ENCODE results near the gene ECE1.

- TF ChIP-seq POLR2A (IDR thresholded peaks at IDR 0.05) (no peak), CTCF (IDR thresholded peaks at IDR 0.05) (no peak)
Observed at GRCh38 chr1:21284206-21285054, 5.8 kb downstream of the ECE1 start.

All from ovary (tissue), 3 donors.